Trophoblast cell (in vitro differentiated cells and primary cell): Measurements from ENCODE around the gene CLEC4G.

Source experiments
- DNase-seq, 2 donors: peaks; one replicate each; pipeline ENCODE4 v3.0.0-alpha.2; 2016
- H2AFZ ChIP-seq: 2 replicates; pipeline ENCODE4 v1.6.1; 2013; ENCODE audit warnings: low read length, moderate library complexity, mild to moderate bottlenecking; ENCODE audit not compliant: insufficient read depth, poor library complexity
- H2AK5ac ChIP-seq: 2 replicates; pipeline ENCODE4 v1.6.1; 2013; ENCODE audit warnings: mild to moderate bottlenecking, low read length
- H2BK120ac ChIP-seq: 2 replicates; pipeline ENCODE4 v1.6.1; 2013; ENCODE audit warnings: low read length, mild to moderate bottlenecking, moderate library complexity; ENCODE audit not compliant: insufficient read depth, poor library complexity
- H2BK12ac ChIP-seq: 2 replicates; pipeline ENCODE4 v1.6.1; 2013; ENCODE audit warnings: mild to moderate bottlenecking, low read length, moderate library complexity
- H2BK5ac ChIP-seq: 2 replicates; pipeline ENCODE4 v1.6.1; 2013; ENCODE audit warnings: low read length, low read depth, moderate library complexity, mild to moderate bottlenecking; ENCODE audit not compliant: poor library complexity
- H3K14ac ChIP-seq: 2 replicates; pipeline ENCODE4 v1.6.1; 2013; ENCODE audit warnings: mild to moderate bottlenecking, low read length
- H3K18ac ChIP-seq: 2 replicates; pipeline ENCODE4 v1.6.1; 2013; ENCODE audit warnings: mild to moderate bottlenecking, low read length
- H3K23ac ChIP-seq: 2 replicates; pipeline ENCODE4 v1.6.1; 2013; ENCODE audit warnings: low read length
- H3K27ac ChIP-seq: 2 replicates; pipeline ENCODE4 v1.5.1; 2013; ENCODE audit warnings: low read depth, mild to moderate bottlenecking, inconsistent platforms, low read length, moderate library complexity
- H3K27me3 ChIP-seq: 2 replicates; pipeline ENCODE4 v1.6.1; 2013; ENCODE audit warnings: inconsistent platforms, mild to moderate bottlenecking, low read length, moderate library complexity; ENCODE audit not compliant: insufficient read depth
- H3K36me3 ChIP-seq, 2 experiments: 1 replicate in 1 of 2; 2 replicates in 1 of 2; pipeline ENCODE4 v1.6.1; 2013; ENCODE audit warnings: low read length in 2 of 2, mild to moderate bottlenecking in 2 of 2, moderate library complexity in 1 of 2; ENCODE audit not compliant: insufficient read depth in 2 of 2, control insufficient read depth in 1 of 2
- H3K4ac ChIP-seq: 2 replicates; pipeline ENCODE4 v1.6.1; 2013; ENCODE audit warnings: low read depth, mild to moderate bottlenecking, low read length, moderate library complexity
- H3K4me1 ChIP-seq, 2 experiments: 1 replicate in 1 of 2; 2 replicates in 1 of 2; pipeline ENCODE4 v1.6.1; 2013; ENCODE audit warnings: low read length in 2 of 2, mild to moderate bottlenecking in 2 of 2, moderate library complexity in 1 of 2; ENCODE audit not compliant: insufficient read depth in 2 of 2, control insufficient read depth in 1 of 2
- H3K4me2 ChIP-seq: 2 replicates; pipeline ENCODE4 v1.6.1; 2013; ENCODE audit warnings: inconsistent platforms, mild to moderate bottlenecking, low read length, moderate library complexity
- H3K4me3 ChIP-seq: 2 replicates; pipeline ENCODE4 v1.5.1; 2013; ENCODE audit warnings: mild to moderate bottlenecking, low read depth, low read length, inconsistent platforms
- H3K79me1 ChIP-seq: one replicate; pipeline ENCODE4 v1.6.1; 2013; ENCODE audit warnings: low read length
- H3K79me2 ChIP-seq: 2 replicates; pipeline ENCODE4 v1.6.1; 2013; ENCODE audit warnings: low read length, mild to moderate bottlenecking; ENCODE audit not compliant: control insufficient read depth, insufficient read depth, poor library complexity
- H3K9ac ChIP-seq: 2 replicates; pipeline ENCODE4 v1.6.1; 2013; ENCODE audit warnings: mild to moderate bottlenecking, low read length
- H3K9me3 ChIP-seq: 2 replicates; pipeline ENCODE4 v1.6.1; 2013; ENCODE audit warnings: low read depth, mild to moderate bottlenecking, control low read depth, inconsistent platforms, low read length; ENCODE audit not compliant: insufficient read depth
- H4K12ac ChIP-seq: 2 replicates; pipeline ENCODE4 v1.6.1; 2013; ENCODE audit warnings: low read depth, mild to moderate bottlenecking, low read length, moderate library complexity
- H4K8ac ChIP-seq: 2 replicates; pipeline ENCODE4 v1.6.1; 2013; ENCODE audit warnings: low read depth, mild to moderate bottlenecking, low read length, moderate library complexity
- H4K91ac ChIP-seq: one replicate; pipeline ENCODE4 v1.6.1; 2013; ENCODE audit warnings: low read depth, mild to moderate bottlenecking, low read length, moderate library complexity
- WGBS: extraction: QIAGEN DNeasy Blood & Tissue Kit; methylation state at CpG from one replicate; pipeline ENCODE4 v1.1.7; 2013; ENCODE audit warnings: missing lambda C conversion rate; ENCODE audit not compliant: insufficient read length, insufficient coverage; ENCODE audit errors: extremely low coverage; 5-methylcytosine and 5-hydroxymethylcytosine counted together

CLEC4G gene

GRCh38 chr19:7704280-7705060 is 27.4 kb downstream of the CLEC4G start:
- Histone ChIP-seq H3K4ac (no peak overlapping the region), H4K8ac (no peak overlapping the region)

DNA sequence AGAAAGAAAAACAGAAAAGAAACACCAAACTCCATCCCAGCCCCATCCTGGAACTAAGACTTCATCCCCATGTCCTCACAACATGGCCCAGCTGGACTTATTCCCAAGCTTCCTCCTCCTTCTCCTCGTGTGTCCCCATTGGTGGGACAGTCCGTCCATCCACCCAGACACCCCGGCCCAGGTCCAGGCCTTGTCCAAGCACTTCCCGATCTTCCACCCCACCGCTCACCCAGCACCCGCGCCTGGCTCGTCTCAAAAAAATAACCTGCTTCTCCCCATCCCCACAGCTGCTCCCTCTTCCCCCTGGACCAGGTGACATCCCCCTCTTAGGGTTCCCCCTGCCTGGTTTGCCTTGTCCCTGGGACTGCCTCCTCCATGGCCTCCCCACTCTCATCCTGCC is 28.6 kb downstream of the CLEC4G start:
- Histone ChIP-seq H2AK5ac (no peak overlapping the region), H2BK120ac (no peak overlapping the region), H3K79me1 (no peaks in the 10 kb centered on the region), H3K18ac (no peak overlapping the region), H3K27me3 (no peaks in the 10 kb centered on the region), H3K23ac (no peak overlapping the region), H2BK5ac (no peak overlapping the region), H3K4me1 (no peaks in the 10 kb centered on the region), H3K4me2 (no peak overlapping the region), H3K79me2 (no peaks in the 10 kb centered on the region), H3K9ac (no peak overlapping the region), H3K4me3 (no peak overlapping the region), H3K9me3 (no peaks in the 10 kb centered on the region), H4K12ac (no peak overlapping the region), H3K4ac (no peak overlapping the region), H2BK12ac (no peak overlapping the region), H3K36me3 (no peaks in the 10 kb centered on the region), H4K91ac (no peak overlapping the region), H3K27ac (no peak overlapping the region), H4K8ac (no peak overlapping the region), H2AFZ (no peak overlapping the region), H3K14ac (no peak overlapping the region)
- WGBS: no CpG with 5 or more reads among the region's 8 CpGs
- DNase-seq: no peak

More at GRCh38 chr19:7704280-7705060, 27.4 kb downstream of the CLEC4G start:
- no peak overlapping the region for H3K23ac ChIP-seq
- no peak overlapping the region for H3K9ac ChIP-seq
- no peak overlapping the region for H3K27ac ChIP-seq
- H4K12ac ChIP-seq: no peak overlapping the region
- H3K4me1 ChIP-seq: no peaks in the 10 kb centered on the region
- H2BK120ac ChIP-seq: no peak overlapping the region
- no peak overlapping the region for H2BK12ac ChIP-seq
- no peaks in the 10 kb centered on the region for H3K79me2 ChIP-seq
- no peak overlapping the region for H4K91ac ChIP-seq
- no peaks in the 10 kb centered on the region for H3K27me3 ChIP-seq
- H2AFZ ChIP-seq: no peak overlapping the region
- H3K4me2 ChIP-seq: no peak overlapping the region
- no peak overlapping the region for H3K18ac ChIP-seq
- no peak for DNase-seq
- no peak overlapping the region for H3K4me3 ChIP-seq
- H2AK5ac ChIP-seq: no peak overlapping the region
- H3K79me1 ChIP-seq: no peaks in the 10 kb centered on the region
- H3K36me3 ChIP-seq: no peaks in the 10 kb centered on the region
- H3K14ac ChIP-seq: no peak overlapping the region
- H2BK5ac ChIP-seq: no peak overlapping the region
- H3K9me3 ChIP-seq: no peaks in the 10 kb centered on the region
- WGBS: no CpG with 5 or more reads among the region's 6 CpGs

DNA sequence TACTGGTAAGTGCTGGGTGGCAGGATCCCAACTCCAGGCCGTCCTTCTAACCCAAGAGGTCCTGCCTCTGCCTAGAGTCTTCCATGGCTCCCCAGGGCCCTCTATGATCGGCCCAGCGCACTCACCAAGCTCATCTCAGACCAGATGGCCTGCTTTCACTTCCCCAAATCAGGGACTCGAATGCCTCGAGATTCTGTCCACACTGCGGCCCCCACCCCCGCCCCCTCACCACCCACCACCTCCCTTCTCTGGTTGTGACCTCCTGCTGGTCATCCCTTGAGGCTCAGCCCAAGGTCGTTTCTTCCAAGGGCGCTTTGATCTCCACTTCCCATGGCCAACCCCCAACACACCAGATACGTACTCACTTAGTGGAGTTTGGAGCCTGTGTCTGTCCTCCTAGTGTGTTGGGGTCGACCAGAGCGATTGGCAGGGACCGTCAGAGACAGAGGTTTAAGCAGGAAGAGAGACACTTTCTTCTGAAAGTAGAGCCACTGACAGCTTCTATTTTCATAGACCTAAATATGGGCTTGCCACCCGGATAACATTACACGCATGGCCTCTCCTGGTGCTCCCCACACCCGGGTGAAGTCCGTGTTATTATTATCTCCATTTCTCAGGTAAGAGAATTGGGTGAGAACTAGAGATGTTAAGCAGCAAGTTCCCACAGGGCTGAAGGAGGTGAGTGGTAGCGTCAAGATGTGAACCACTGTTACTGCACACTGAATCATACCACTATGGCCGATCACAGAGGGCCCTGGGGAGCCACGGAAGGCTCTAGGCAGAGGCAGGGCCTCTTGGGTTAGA is 30.1 kb downstream of the CLEC4G start, which contains the start of gene FCER2:
Gene FCER2 (minus strand): TSS at position 478 of the 804 bp plus-strand sequence. CDS start 2,371 bp downstream, outside the sequence.
- no peaks in the 10 kb centered on the region for H3K4me1 ChIP-seq
- H3K4me2 ChIP-seq: no peak within 1 kb of the TSS
- H3K4ac ChIP-seq: no peak within 1 kb of the TSS
- no peaks in the 10 kb centered on the region for H3K27me3 ChIP-seq
- H2BK12ac ChIP-seq: no peak within 1 kb of the TSS
- no peak within 1 kb of the TSS for H4K91ac ChIP-seq
- H3K27ac ChIP-seq: no peak within 1 kb of the TSS
- no peak within 1 kb of the TSS for H4K12ac ChIP-seq
- H4K8ac ChIP-seq: no peak within 1 kb of the TSS
- H2AFZ ChIP-seq: no peak within 1 kb of the TSS
- no peak within 1 kb of the TSS for H3K14ac ChIP-seq
- H2BK5ac ChIP-seq: no peak within 1 kb of the TSS
- WGBS: no CpG with 5 or more reads among the region's 20 CpGs
- no peak within 1 kb of the TSS for H2BK120ac ChIP-seq
- H3K79me1 ChIP-seq: no peaks in the 10 kb centered on the region
- no peak for DNase-seq
- H3K9ac ChIP-seq: peak within 1 kb of the TSS; percentile 20
- no peak within 1 kb of the TSS for H3K4me3 ChIP-seq
- no peak within 1 kb of the TSS for H2AK5ac ChIP-seq
- no peaks in the 10 kb centered on the region for H3K79me2 ChIP-seq
- no peak within 1 kb of the TSS for H3K23ac ChIP-seq
- H3K18ac ChIP-seq: no peak within 1 kb of the TSS
- H3K9me3 ChIP-seq: no peaks in the 10 kb centered on the region
- H3K36me3 ChIP-seq: no peaks in the 10 kb centered on the region

GRCh38 chr19:7701049-7701653 is 30.8 kb downstream of the CLEC4G start:
- Histone ChIP-seq H3K4me2 (no peak overlapping the region), H3K27ac (no peak overlapping the region), H2BK12ac (no peak overlapping the region), H3K4me1 (no peaks in the 10 kb centered on the region), H2AK5ac (no peak overlapping the region), H3K27me3 (no peaks in the 10 kb centered on the region), H2AFZ (no peak overlapping the region), H3K9ac (no peak overlapping the region), H3K36me3 (no peaks in the 10 kb centered on the region), H3K18ac (no peak overlapping the region), H3K4me3 (no peak overlapping the region), H3K9me3 (no peaks in the 10 kb centered on the region), H3K4ac (no peak overlapping the region), H4K12ac (no peak overlapping the region), H4K91ac (no peak overlapping the region), H3K14ac (no peak overlapping the region), H3K79me1 (no peaks in the 10 kb centered on the region), H3K79me2 (no peaks in the 10 kb centered on the region), H2BK5ac (no peak overlapping the region), H3K23ac (no peak overlapping the region), H4K8ac (no peak overlapping the region), H2BK120ac (no peak overlapping the region)
- WGBS: no CpG with 5 or more reads among the region's 12 CpGs
- no peak for DNase-seq
